HG02970 (cell line): ENCODE data around the gene C20orf202.
"Not testable (repeated sequence)": the region's sequence is repeated elsewhere in the genome, so short reads cannot be mapped to it uniquely, and the experiment has no call there.

Experiments
- ATAC-seq: cut with Tn5 transposase; IDR thresholded peaks from one replicate; pipeline ENCODE4 v1.9.1; 2021; ENCODE audit warnings: mild to moderate bottlenecking, moderate library complexity, moderate number of reproducible peaks; ENCODE audit not compliant: unreplicated experiment, low FRiP score

The C20orf202 gene

GRCh38 chr20:1241456-1241855 lies 38.2 kb downstream of the C20orf202 start:
- ATAC-seq, result no peak

DNA sequence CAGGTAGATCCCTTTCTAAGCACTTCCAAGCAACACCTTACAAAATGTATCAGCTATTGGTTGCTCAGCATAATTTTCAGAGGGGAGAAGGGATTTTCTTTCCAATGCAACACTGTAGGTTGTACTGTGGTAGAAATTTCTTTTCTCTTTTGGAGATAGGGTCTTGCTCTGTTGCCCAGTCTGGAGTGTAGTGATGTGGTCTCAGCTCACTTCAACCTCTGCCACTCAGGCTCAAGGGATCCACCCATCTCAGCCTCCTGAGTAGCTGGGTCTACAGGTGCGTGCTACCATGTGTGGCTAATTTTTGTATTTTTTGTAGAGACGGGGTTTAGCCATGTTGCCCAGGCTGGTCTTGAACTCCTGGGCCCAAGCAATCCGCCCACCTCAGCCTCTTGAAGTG lies 38.8 kb downstream of the C20orf202 start:
- no peak for ATAC-seq

GRCh38 chr20:1242530-1242929 lies 39.3 kb downstream of the C20orf202 start:
- ATAC-seq, result no peak

DNA sequence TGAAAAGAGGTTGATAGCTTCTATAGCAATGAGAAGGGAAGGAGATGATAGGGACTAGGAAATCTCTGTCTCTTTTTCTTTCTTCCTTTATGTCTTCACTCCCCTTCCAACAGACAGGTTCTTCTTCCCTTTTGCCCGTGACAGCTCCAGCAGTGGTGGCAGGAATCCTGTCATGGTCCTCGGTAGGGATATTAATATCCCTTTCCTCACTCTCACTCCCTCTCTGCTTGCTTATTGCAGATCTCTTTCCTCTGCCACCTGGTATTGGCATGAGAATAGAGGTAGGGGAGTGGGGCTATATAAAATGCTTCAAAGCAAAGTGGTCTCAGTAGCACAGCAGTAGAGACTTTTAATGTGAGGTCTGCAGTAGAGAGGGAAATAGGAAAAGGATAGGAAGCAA lies 42.3 kb downstream of the C20orf202 start:
- ATAC-seq, result no peak

- ATAC-seq, result no peak
Observed at GRCh38 chr20:1247689-1248088, 44.4 kb downstream of the C20orf202 start.

DNA sequence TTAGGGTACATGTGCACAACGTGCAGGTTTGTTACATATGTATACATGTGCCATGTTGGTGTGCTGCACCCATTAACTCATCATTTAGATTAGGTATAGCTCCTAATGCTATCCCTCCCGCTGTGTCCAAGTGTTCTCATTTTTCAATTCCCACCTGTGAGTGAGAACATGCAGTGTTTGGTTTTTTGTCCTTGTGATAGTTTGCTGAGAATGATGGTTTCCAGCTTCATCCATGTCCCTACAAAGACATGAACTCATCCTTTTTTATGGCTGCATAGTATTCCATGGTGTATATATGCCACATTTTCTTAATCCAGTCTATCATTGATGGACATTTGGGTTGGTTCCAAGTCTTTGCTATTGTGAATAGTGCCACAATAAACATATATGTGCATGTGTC lies 47.0 kb downstream of the C20orf202 start:
- not testable (repeated sequence) for ATAC-seq

GRCh38 chr20:1252416-1252815 lies 49.2 kb downstream of the C20orf202 start:
- ATAC-seq, result no peak

DNA sequence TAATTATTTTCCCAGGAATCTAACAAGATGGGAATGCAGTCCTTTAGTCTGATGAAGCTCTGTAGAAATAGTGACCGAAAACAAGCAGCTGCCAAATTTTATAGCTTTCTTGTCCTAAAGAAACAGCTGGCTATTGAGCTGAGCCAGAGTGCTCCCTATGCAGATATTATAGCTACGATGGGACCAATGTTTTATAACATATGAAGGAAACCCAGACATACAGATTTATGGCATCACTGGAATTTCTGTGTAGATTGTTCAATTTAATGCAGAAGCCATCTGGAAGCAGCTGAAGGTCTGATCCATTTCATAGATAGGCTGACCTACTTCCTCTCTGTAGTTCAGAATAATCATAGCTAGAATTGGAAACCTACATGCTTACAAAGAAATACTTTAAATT lies 51.0 kb downstream of the C20orf202 start:
- ATAC-seq, result no peak

DNA sequence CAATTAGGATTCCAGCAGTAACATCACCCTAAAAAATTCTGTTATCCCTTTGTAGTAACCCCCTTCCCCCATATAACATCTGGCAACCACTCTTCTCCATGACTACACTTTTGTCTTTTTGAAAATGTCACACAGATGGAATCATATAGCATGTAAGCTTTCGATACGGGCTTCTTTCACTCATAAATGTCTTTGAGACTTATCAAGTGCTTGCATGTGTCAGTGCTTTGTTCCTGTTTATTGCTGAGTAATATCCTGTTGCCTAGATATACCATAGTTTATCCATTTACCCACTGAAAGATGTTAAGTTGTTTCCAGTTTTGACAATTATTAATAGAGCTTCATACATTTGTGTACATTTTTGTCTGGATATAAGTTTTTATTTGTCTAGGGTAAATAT lies 52.4 kb downstream of the C20orf202 start:
- ATAC-seq, result no peak
